SK-N-SH (cell line): ENCODE results near the gene NDUFS6. TPM values are rescaled to one million over a fixed set of nuclear protein-coding genes. Genes with fewer than 3 reads are reported as not detected.

Experiments
- CTCF ChIA-PET: fragments of 300-600, 350-600 bp; formaldehyde crosslinking; extraction: SDS; loops from one replicate; lab custom pipeline; 2021; lab: Yijun Ruan, JAX
- POLR2A ChIA-PET: fragments of 350-600 bp; sonication (Branson Sonifier 250); formaldehyde crosslinking; extraction: SDS; loops from one replicate; lab custom pipeline; 2020; ENCODE audit warnings: antibody characterized with exemption, inconsistent platforms; lab: Yijun Ruan, JAX
- DNase-seq: peaks from one replicate; pipeline ENCODE4 v3.0.0; 2012
- H2AFZ ChIP-seq: fragments of 200-600 bp; sonication (generic); 2 replicates; pipeline ENCODE4 v1.8.1; 2016; ENCODE audit warnings: antibody characterized with exemption, mild to moderate bottlenecking, low read depth
- H3F3A ChIP-seq: fragments of 200-600 bp; sonication (generic); replicated peaks from 2 replicates; pipeline ENCODE3; 2016; ENCODE audit warnings: antibody characterized with exemption, mild to moderate bottlenecking; ENCODE audit not compliant: insufficient read depth
- H3K27ac ChIP-seq, 2 experiments: fragments of 200-500 bp in 1 of 2; fragments of 200-600 bp in 1 of 2; sonication (Bioruptor generic) in 1 of 2; sonication (generic), shearing (Covaris generic) in 1 of 2; 2 replicates each; pipeline versions ENCODE4 v1.5.1 to v1.6.1; 2014 to 2016; ENCODE audit warnings: low read depth in 2 of 2, inconsistent platforms in 1 of 2, low read length in 1 of 2, mild to moderate bottlenecking in 1 of 2, mixed read lengths in 1 of 2
- H3K27me3 ChIP-seq: fragments of 200-600 bp; sonication (generic), shearing (Covaris generic); 2 replicates; pipeline ENCODE4 v1.6.1; 2016; ENCODE audit warnings: mixed run types; ENCODE audit not compliant: insufficient read depth
- H3K36me3 ChIP-seq, 2 experiments: fragments of 200-500 bp in 1 of 2; fragments of 200-600 bp in 1 of 2; sonication (Bioruptor generic) in 1 of 2; sonication (generic) in 1 of 2; replicated peaks in 1 of 2; 2 replicates each; pipeline versions ENCODE3 to v1.5.1; 2014 to 2016; ENCODE audit warnings: low read length in 1 of 2, mild to moderate bottlenecking in 1 of 2; ENCODE audit not compliant: insufficient read depth in 2 of 2, control insufficient read depth in 1 of 2
- H3K4me1 ChIP-seq, 2 experiments: fragments of 200-500 bp in 1 of 2; fragments of 200-600 bp in 1 of 2; sonication (Bioruptor generic) in 1 of 2; sonication (generic), shearing (Covaris generic) in 1 of 2; 2 replicates each; pipeline versions ENCODE4 v1.5.1 to v1.6.1; 2014 to 2016; ENCODE audit warnings: low read depth in 1 of 2, low read length in 1 of 2, mixed run types in 1 of 2; ENCODE audit not compliant: insufficient read depth in 2 of 2, control insufficient read depth in 1 of 2
- H3K4me2 ChIP-seq: fragments of 200-600 bp; sonication (generic), shearing (Covaris generic); 2 replicates; pipeline ENCODE4 v1.6.1; 2017; ENCODE audit warnings: mixed run types
- H3K4me3 ChIP-seq, 2 experiments: fragments of 200-500 bp in 1 of 2; fragments of 200-600 bp in 1 of 2; sonication (Bioruptor generic) in 1 of 2; sonication (generic), shearing (Covaris generic) in 1 of 2; 2 replicates each; pipeline versions ENCODE4 v1.5.1 to v1.8.1; 2014 to 2016; ENCODE audit warnings: low read depth in 2 of 2, inconsistent platforms in 1 of 2, low read length in 1 of 2, mild to moderate bottlenecking in 1 of 2, mixed read lengths in 1 of 2, moderate library complexity in 1 of 2
- H3K79me2 ChIP-seq: fragments of 200-600 bp; sonication (generic); 2 replicates; pipeline ENCODE4 v1.8.1; 2017; ENCODE audit warnings: mild to moderate bottlenecking; ENCODE audit not compliant: insufficient read depth
- H3K9ac ChIP-seq: fragments of 200-600 bp; sonication (generic); 2 replicates; pipeline ENCODE4 v1.6.1; 2017; ENCODE audit warnings: mixed run types
- H3K9me2 ChIP-seq: fragments of 200-600 bp; sonication (generic); 2 replicates; pipeline ENCODE4 v1.6.1; 2017; ENCODE audit warnings: mixed run types
- H3K9me3 ChIP-seq: fragments of 200-600 bp; sonication (generic); 2 replicates; pipeline ENCODE4 v1.6.1; 2017; ENCODE audit warnings: mixed run types, mild to moderate bottlenecking, moderate library complexity
- H4K20me1 ChIP-seq: fragments of 200-600 bp; sonication (generic); 2 replicates; pipeline ENCODE4 v1.6.1; 2017; ENCODE audit warnings: mild to moderate bottlenecking, mixed run types; ENCODE audit not compliant: insufficient read depth
- EP300 ChIP-seq, 2 experiments: IDR thresholded peaks; 2 replicates each; pipeline versions ENCODE4 v1.4.0 to v1.6.1; 2012; ENCODE audit warnings: borderline replicate concordance in 1 of 2, low read depth in 1 of 2, low read length in 1 of 2
- FOSL2 ChIP-seq: IDR thresholded peaks from 2 replicates; pipeline ENCODE4 v1.4.0; 2012; ENCODE audit warnings: low read depth, mild to moderate bottlenecking, moderate library complexity, borderline replicate concordance
- GATA2 ChIP-seq: sonication (generic); formaldehyde crosslinking; IDR thresholded peaks from 2 replicates; pipeline ENCODE4 v1.5.0; 2020; ENCODE audit warnings: mild to moderate bottlenecking, missing genetic modification reagents
- IRF3 ChIP-seq: fragments of 150-350 bp; IDR thresholded peaks from 2 replicates; pipeline ENCODE4 v1.6.1; 2016; ENCODE audit warnings: mild to moderate bottlenecking, low read depth, low read length
- JUND ChIP-seq: IDR thresholded peaks from 2 replicates; pipeline ENCODE4 v1.4.0; 2012
- MAX ChIP-seq: IDR thresholded peaks from 2 replicates; pipeline ENCODE4 v1.4.0; 2012; ENCODE audit warnings: low read depth
- MXI1 ChIP-seq: IDR thresholded peaks from 2 replicates; pipeline ENCODE4 v1.6.1; 2012; ENCODE audit warnings: mild to moderate bottlenecking, low read depth, low read length, improper control_type of control experiment
- NFIC ChIP-seq: IDR thresholded peaks from 2 replicates; pipeline ENCODE4 v1.4.0; 2012; ENCODE audit warnings: borderline replicate concordance
- NRF1 ChIP-seq: IDR thresholded peaks from 2 replicates; pipeline ENCODE4 v1.6.1; 2012; ENCODE audit warnings: low read depth, mild to moderate bottlenecking, low read length
- REST ChIP-seq: IDR thresholded peaks from 2 replicates; pipeline ENCODE4 v1.6.1; 2012; ENCODE audit warnings: mild to moderate bottlenecking, low read depth, low read length, moderate library complexity
- RFX5 ChIP-seq: IDR thresholded peaks from 2 replicates; pipeline ENCODE4 v1.6.1; 2012; ENCODE audit warnings: mild to moderate bottlenecking, improper control_type of control experiment, low read length
- SIN3A ChIP-seq: IDR thresholded peaks from 2 replicates; pipeline ENCODE4 v1.6.1; 2012; ENCODE audit warnings: low read depth, mild to moderate bottlenecking, low read length, moderate library complexity, borderline replicate concordance
- TEAD4 ChIP-seq: IDR thresholded peaks from 2 replicates; pipeline ENCODE4 v1.4.0; 2012; ENCODE audit warnings: mild to moderate bottlenecking, borderline replicate concordance; ENCODE audit not compliant: insufficient read depth
- USF1 ChIP-seq: IDR thresholded peaks from 2 replicates; pipeline ENCODE4 v1.4.0; 2012; ENCODE audit warnings: low read depth, borderline replicate concordance
- YY1 ChIP-seq: IDR thresholded peaks from 2 replicates; pipeline ENCODE4 v1.4.0; 2012; ENCODE audit warnings: low read depth, mild to moderate bottlenecking
- WGBS: methylation state at CpG from one replicate; pipeline ENCODE4 v1.1.6; 2017; ENCODE audit warnings: low lambda C conversion rate; 5-methylcytosine and 5-hydroxymethylcytosine counted together
- polyA plus RNA-seq, 3 experiments: library from polyadenylated mRNA; depleted of rRNA; stranded (reverse); fragments of >200 nt; gene quantifications; 2 replicates each; pipeline ENCODE4 v1.2.3, GENCODE V29; 2012

The NDUFS6 gene
- polyA plus RNA-seq, 1 of the 3 experiments (the other 2 are of a cell fraction), result 316 TPM

- Histone ChIP-seq H3K27me3 (no peaks in the 10 kb centered on the region), H3K79me2 (peaks cover 4% of the 10 kb centered on the region; the same call in 1 of the 2 replicates), H4K20me1 (no peaks in the 10 kb centered on the region), H3K4me3 (no peak overlapping the region), H3K9me2 (no peaks in the 10 kb centered on the region), H3K4me2 (no peak overlapping the region), H2AFZ (no peak overlapping the region), H3K27ac (no peak overlapping the region), H3F3A (peaks cover 18% of the 10 kb centered on the region), H3K9ac (no peak overlapping the region), H3K4me1 (peaks cover 5 to 8% of the 10 kb centered on the region in 2 experiments; a peak in 2 of 4 replicates), H3K36me3 (peaks cover 12 to 22% of the 10 kb centered on the region in 2 experiments), H3K9me3 (no peaks in the 10 kb centered on the region)
- ChIA-PET CTCF (no interaction called here), POLR2A (no interaction called here)
- WGBS, result 77% methylated on average over 10 of the region's 10 CpGs
- DNase-seq, result no peak
- TF ChIP-seq TEAD4 (no peak), EP300 (IDR thresholded peaks at IDR 0.05; ENCODE audit: borderline replicate concordance in 1 of 2, low read depth in 1 of 2, low read length in 1 of 2) (no peak), YY1 (no peak), RFX5 (no peak), NRF1 (no peak), MAX (no peak), USF1 (no peak), SIN3A (no peak), GATA2 (no peak), JUND (no peak), IRF3 (no peak)
Measured at GRCh38 chr5:1793301-1793740, 7.9 kb upstream of the NDUFS6 start.

GRCh38 chr5:1793966-1794900, 7.0 kb upstream of the NDUFS6 start:
- Histone ChIP-seq H3K4me3 (no peak overlapping the region), H4K20me1 (no peaks in the 10 kb centered on the region), H3K27me3 (no peaks in the 10 kb centered on the region), H3K4me1 (peaks cover 5 to 15% of the 10 kb centered on the region in 2 experiments; a peak in 2 of 4 replicates), H3K4me2 (no peak overlapping the region), H3K9me2 (no peaks in the 10 kb centered on the region), H3K36me3 (peaks cover 12 to 22% of the 10 kb centered on the region in 2 experiments), H3K9me3 (no peaks in the 10 kb centered on the region), H3K27ac (peak overlapping the region in 1 of 2 experiments; percentile 59; a peak in 2 of 4 replicates), H3K9ac (no peak overlapping the region), H2AFZ (no peak overlapping the region; the same call in 1 of the 2 replicates), H3K79me2 (peaks cover 13% of the 10 kb centered on the region), H3F3A (peaks cover 12% of the 10 kb centered on the region)
- CTCF ChIA-PET, result no interaction called here
- 84% methylated on average over 30 of the region's 33 CpGs for WGBS
- TF ChIP-seq FOSL2 (peak; percentile 31; the same call in 1 of the 2 replicates), MAX (peak; percentile 36; the same call in 1 of the 2 replicates), MXI1 (no peak), REST (no peak), NFIC (peak; percentile 46; the same call in 1 of the 2 replicates), JUND (0 out of 2 replicates have a peak, but pooled peaks have one; percentile 12)
- POLR2A ChIA-PET, result no interaction called here
- DNase-seq, result no peak
